ENCODE measurements around the gene ZNF574. TPM values are rescaled to one million over a fixed set of nuclear protein-coding genes. Genes with fewer than 3 reads are reported as not detected.

The ZNF574 gene
- total RNA-seq, 1 experiment from 2014 or later = 22.4 TPM

DNA sequence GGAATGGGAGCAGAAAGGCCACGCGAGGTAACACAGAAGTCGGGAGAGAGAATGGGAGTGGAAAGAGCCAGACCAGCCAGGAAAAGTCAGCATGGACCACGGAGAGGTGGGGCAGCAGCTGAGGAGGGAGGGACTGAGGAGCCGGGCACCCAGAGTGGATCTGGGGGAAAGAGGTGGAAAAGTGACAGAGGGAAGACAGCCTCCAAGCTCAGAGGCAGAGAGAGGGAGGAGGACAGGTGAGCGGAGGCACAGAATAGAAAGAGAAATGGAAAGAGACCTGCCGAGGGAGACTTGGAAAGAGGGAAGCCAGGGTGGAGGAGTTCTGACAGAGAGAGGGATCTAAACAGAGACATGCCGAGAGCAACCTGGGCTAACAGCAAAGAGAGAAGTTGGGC, 7.6 kb upstream of the ZNF574 start:
- Histone ChIP-seq H3K36me3 (ENCODE audit: control insufficient read depth, insufficient read depth, low read length) (no peaks in the 10 kb centered on the region), H3K4me1 (no peaks in the 10 kb centered on the region), H3K9me3 (no peaks in the 10 kb centered on the region), H3K4me3 (ENCODE audit: low read depth, low read length) (no peak overlapping the region), H3K27me3 (replicated peaks; ENCODE audit: control insufficient read depth, insufficient read depth, low read length) (no peaks in the 10 kb centered on the region; the same call in 1 of the 2 replicates)
- Mint-ChIP-seq H3K36me3 (ENCODE audit: insufficient read depth, unreplicated experiment) (no peaks in the 10 kb centered on the region), H3K4me1 (ENCODE audit: low read depth, unreplicated experiment) (no peaks in the 10 kb centered on the region), H3K4me3 (ENCODE audit: unreplicated experiment) (no peak overlapping the region), H3K27ac (ENCODE audit: unreplicated experiment) (no peak overlapping the region), H3K27me3 (ENCODE audit: insufficient read depth, unreplicated experiment) (peaks cover 7% of the 10 kb centered on the region), H3K9me3 (ENCODE audit: unreplicated experiment) (no peaks in the 10 kb centered on the region)
- ChIA-PET POLR2A (no interaction called here), CTCF (interaction anchor here (1.0 kb wide), 1 partner anchor 10 kb away, joined by 5 read pairs; no protein-coding TSS in a partner anchor)
- DNase-seq = no peak
- BruUV-seq (replicated peaks) = no TSS peak
- intact Hi-C loops (cut with micrococcal nuclease; ENCODE audit: unreplicated experiment) = no loop called here
- TF ChIP-seq, protein P1, sequence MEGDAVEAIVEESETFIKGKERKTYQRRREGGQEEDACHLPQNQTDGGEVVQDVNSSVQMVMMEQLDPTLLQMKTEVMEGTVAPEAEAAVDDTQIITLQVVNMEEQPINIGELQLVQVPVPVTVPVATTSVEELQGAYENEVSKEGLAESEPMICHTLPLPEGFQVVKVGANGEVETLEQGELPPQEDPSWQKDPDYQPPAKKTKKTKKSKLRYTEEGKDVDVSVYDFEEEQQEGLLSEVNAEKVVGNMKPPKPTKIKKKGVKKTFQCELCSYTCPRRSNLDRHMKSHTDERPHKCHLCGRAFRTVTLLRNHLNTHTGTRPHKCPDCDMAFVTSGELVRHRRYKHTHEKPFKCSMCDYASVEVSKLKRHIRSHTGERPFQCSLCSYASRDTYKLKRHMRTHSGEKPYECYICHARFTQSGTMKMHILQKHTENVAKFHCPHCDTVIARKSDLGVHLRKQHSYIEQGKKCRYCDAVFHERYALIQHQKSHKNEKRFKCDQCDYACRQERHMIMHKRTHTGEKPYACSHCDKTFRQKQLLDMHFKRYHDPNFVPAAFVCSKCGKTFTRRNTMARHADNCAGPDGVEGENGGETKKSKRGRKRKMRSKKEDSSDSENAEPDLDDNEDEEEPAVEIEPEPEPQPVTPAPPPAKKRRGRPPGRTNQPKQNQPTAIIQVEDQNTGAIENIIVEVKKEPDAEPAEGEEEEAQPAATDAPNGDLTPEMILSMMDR (IDR thresholded peaks at IDR 0.05; ENCODE audit: insufficient read depth in 1 of 2, low read depth in 1 of 2, low read length in 1 of 2, severe bottlenecking in 1 of 2, unreplicated experiment in 1 of 2) = no peak

DNA sequence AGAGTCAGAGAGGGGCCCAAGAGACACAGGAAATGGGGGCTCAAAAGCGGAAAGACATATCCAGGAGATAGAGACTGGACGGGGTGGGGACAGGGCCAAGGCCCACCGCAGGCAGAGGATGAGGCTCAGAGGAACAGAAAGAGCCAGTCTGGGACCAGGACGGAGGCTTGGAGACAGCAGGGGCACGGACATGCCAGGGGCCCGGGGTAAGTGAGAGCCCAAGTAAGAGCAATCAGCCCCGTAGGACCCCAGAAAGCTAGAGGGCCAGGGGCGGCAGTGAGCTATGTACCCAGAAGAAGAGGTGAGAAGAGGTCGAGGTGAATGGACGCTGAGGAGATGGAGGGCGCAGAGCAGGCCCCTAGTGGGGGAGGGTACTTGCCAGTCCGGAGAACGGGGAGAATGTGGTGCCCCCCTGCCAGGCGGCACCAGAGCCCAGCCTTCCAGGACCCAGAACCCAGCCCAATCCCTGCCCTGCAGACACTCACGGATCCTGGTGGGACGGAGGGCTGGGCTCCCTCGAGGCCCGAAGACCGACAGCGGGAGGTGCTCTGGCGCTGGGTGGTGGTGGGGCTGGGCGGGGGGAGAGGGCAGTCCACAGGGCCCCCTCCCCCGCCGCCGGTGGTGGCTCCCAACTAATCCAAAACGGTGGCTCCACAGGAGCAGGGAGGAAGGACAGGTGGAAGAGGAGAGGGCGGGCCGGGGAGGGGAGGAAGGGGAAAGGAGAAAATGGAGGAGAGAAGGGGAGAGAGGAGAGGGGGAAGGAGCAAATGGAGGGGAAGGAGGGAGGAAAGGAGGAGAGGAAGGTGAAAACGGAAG, 7.0 kb upstream of the ZNF574 start:
- CTCF ChIA-PET = no interaction called here
- Mint-ChIP-seq H3K4me3 (ENCODE audit: unreplicated experiment) (no peak overlapping the region), H3K27ac (ENCODE audit: unreplicated experiment) (no peak overlapping the region), H3K4me1 (ENCODE audit: low read depth, unreplicated experiment) (no peaks in the 10 kb centered on the region), H3K36me3 (ENCODE audit: insufficient read depth, unreplicated experiment) (no peaks in the 10 kb centered on the region), H3K9me3 (ENCODE audit: unreplicated experiment) (no peaks in the 10 kb centered on the region), H3K27me3 (ENCODE audit: insufficient read depth, unreplicated experiment) (peaks cover 5% of the 10 kb centered on the region)
- no peaks in the 10 kb centered on the region for H3K9me3 ChIP-seq
- no peaks in the 10 kb centered on the region for H3K4me1 ChIP-seq
- DNase-seq = no peak
- BruUV-seq (replicated peaks) = no TSS peak
- H3K36me3 ChIP-seq (ENCODE audit: control insufficient read depth, insufficient read depth, low read length) = no peaks in the 10 kb centered on the region
- POLR2A ChIA-PET = no interaction called here
- no peaks in the 10 kb centered on the region; the same call in 1 of the 2 replicates for H3K27me3 ChIP-seq (replicated peaks; ENCODE audit: control insufficient read depth, insufficient read depth, low read length)
- intact Hi-C loops (cut with micrococcal nuclease; ENCODE audit: unreplicated experiment) = no loop called here
- TF ChIP-seq, protein P1 (IDR thresholded peaks at IDR 0.05; ENCODE audit: insufficient read depth in 1 of 2, low read depth in 1 of 2, low read length in 1 of 2, severe bottlenecking in 1 of 2, unreplicated experiment in 1 of 2) = no peak
- no peak overlapping the region for H3K4me3 ChIP-seq (ENCODE audit: low read depth, low read length)

DNA sequence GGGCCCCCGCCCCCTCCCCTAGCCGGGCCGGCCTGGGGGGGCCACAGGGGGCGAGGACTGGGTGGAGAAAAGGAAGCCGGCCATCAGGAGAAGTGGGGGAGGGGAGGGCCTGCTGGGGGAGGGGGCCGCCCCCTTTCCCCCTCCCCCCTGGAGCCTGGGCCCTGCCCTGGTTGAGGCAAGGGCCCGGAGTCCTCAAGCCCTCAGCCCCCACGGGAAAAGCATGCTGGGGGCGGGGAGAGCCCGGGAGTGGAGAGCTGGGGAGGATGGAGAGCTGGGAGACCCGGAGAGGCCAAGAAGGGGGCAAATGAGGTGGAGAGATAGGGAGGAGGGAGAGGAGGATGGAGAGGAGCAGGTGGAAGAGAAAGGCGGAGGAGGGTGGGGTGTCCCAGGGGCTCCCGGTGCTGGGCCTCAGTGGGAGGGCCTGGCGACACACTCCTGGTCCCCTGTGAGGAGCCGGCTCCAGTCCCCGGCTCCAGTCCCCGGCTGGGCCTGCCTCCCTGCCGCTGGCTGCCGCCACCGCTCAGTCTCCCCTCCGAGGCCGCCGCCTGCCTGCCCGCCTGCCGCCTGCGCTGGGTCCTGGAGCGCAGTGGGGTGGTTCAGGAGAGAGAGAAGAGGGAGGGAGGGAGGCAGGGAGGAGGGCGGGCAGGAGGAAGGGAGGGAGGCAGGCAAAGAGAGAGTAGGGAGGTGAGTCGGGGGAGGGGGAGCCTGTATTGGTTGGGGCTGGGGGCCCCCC, 6.2 kb upstream of the ZNF574 start, which contains the start of gene GRIK5:
TSS of gene GRIK5 (minus strand) at position 588 of the 733 bp plus-strand sequence. CDS start 4,436 bp downstream, outside the sequence.
- Histone ChIP-seq H3K4me1 (peaks cover under 1% of the 10 kb centered on the region; the same call in 1 of the 2 replicates), H3K36me3 (ENCODE audit: control insufficient read depth, insufficient read depth, low read length) (no peaks in the 10 kb centered on the region), H3K4me3 (ENCODE audit: low read depth, low read length) (no peak within 1 kb of the TSS), H3K9me3 (no peaks in the 10 kb centered on the region), H3K27me3 (replicated peaks; ENCODE audit: control insufficient read depth, insufficient read depth, low read length) (no peaks in the 10 kb centered on the region; the same call in 1 of the 2 replicates)
- Mint-ChIP-seq H3K27ac (ENCODE audit: unreplicated experiment) (no peak within 1 kb of the TSS), H3K36me3 (ENCODE audit: insufficient read depth, unreplicated experiment) (no peaks in the 10 kb centered on the region), H3K27me3 (ENCODE audit: insufficient read depth, unreplicated experiment) (no peaks in the 10 kb centered on the region), H3K4me1 (ENCODE audit: low read depth, unreplicated experiment) (no peaks in the 10 kb centered on the region), H3K4me3 (ENCODE audit: unreplicated experiment) (no peak within 1 kb of the TSS), H3K9me3 (ENCODE audit: unreplicated experiment) (no peaks in the 10 kb centered on the region)
- TF ChIP-seq, protein P1 (IDR thresholded peaks at IDR 0.05; ENCODE audit: insufficient read depth in 1 of 2, low read depth in 1 of 2, low read length in 1 of 2, severe bottlenecking in 1 of 2, unreplicated experiment in 1 of 2) = no peak
- ChIA-PET CTCF (interaction anchor here (0.6 kb wide), 1 partner anchor 107 kb away, joined by 4 read pairs; no protein-coding TSS in a partner anchor), POLR2A (no interaction called here)
- BruUV-seq (replicated peaks) = no TSS peak
- DNase-seq = no peak
- intact Hi-C loops (cut with micrococcal nuclease; ENCODE audit: unreplicated experiment) = no loop called here

All from Caco-2 (cell line).